Peyer's patch (tissue), 4 donors: ENCODE data around the gene RASGRP3.

Source experiments
- CTCF ChIP-seq, 6 experiments: fragments of 450-650 bp in 4 of 6; fragments of 200-600 bp in 2 of 6; sonication (generic) in 1 of 6; IDR thresholded peaks; one replicate each; pipeline ENCODE4 v1.5.1; 2017 to 2019; ENCODE audit warnings: antibody characterized with exemption in 6 of 6, mild to moderate bottlenecking in 3 of 6, moderate library complexity in 1 of 6
- POLR2A ChIP-seq, 2 donors: fragments of 450-650 bp; IDR thresholded peaks; one replicate each; pipeline ENCODE4 v1.5.1; 2017; ENCODE audit warnings: antibody characterized with exemption in 2 of 2, mild to moderate bottlenecking in 2 of 2, moderate library complexity in 2 of 2

GRCh38 chr2:33530690-33531548, 54.5 kb downstream of the RASGRP3 start:
- TF ChIP-seq CTCF (IDR thresholded peaks at IDR 0.05) (no peak), POLR2A (IDR thresholded peaks at IDR 0.05) (no peak)
